OCI-LY3 (cell line): ENCODE measurements around the gene PRKAR2A.

Source experiments
- EZH2phosphoT487 ChIP-seq: fragments of 200-600 bp; shearing (Covaris generic); IDR thresholded peaks from 2 replicates; pipeline ENCODE4 v1.6.1; 2018; ENCODE audit warnings: antibody characterized with exemption, mixed run types, low read depth
- TF ChIP-seq, protein P1 (sequence below): fragments of 200-600, 300-600 bp; sonication (generic); IDR thresholded peaks from 2 replicates; pipeline ENCODE4 v1.5.1; 2014; ENCODE audit warnings: antibody characterized with exemption, low read length, low read depth

DNA sequence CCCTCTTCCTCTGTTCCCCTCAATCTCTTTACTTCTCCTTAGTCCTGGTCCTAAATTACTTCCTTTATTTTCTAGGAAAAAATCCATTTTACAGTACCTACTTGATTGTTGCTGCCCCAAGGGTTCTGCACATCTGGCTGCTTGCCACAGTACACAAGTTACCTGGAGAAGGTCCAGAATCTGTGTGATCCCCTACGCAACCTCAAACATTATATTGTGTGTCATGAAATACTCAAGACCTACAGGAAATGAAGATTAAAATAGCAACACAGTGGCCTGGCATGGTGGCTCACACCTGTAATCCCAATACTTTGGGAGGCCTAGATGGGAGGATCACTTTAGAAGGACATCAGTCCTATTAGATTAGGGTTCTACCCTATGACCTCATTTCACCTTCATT is 48.7 kb downstream of the PRKAR2A start:
- TF ChIP-seq, protein P1, sequence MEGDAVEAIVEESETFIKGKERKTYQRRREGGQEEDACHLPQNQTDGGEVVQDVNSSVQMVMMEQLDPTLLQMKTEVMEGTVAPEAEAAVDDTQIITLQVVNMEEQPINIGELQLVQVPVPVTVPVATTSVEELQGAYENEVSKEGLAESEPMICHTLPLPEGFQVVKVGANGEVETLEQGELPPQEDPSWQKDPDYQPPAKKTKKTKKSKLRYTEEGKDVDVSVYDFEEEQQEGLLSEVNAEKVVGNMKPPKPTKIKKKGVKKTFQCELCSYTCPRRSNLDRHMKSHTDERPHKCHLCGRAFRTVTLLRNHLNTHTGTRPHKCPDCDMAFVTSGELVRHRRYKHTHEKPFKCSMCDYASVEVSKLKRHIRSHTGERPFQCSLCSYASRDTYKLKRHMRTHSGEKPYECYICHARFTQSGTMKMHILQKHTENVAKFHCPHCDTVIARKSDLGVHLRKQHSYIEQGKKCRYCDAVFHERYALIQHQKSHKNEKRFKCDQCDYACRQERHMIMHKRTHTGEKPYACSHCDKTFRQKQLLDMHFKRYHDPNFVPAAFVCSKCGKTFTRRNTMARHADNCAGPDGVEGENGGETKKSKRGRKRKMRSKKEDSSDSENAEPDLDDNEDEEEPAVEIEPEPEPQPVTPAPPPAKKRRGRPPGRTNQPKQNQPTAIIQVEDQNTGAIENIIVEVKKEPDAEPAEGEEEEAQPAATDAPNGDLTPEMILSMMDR = no peak
- TF ChIP-seq EZH2phosphoT487 = no peak
